GM15510 (cell line): Measurements from ENCODE around the gene SLC6A5.

Experiments
- POLR2A ChIP-seq: IDR thresholded peaks from 3 replicates; pipeline ENCODE4 v1.6.1; 2011; ENCODE audit warnings: borderline replicate concordance; ENCODE audit not compliant: insufficient read length; ENCODE audit errors: extremely low read depth

SLC6A5 gene

GRCh38 chr11:20609727-20610707 is 10.6 kb downstream of the SLC6A5 start:
- TF ChIP-seq POLR2A: no peak

GRCh38 chr11:20610825-20611224 is 11.4 kb downstream of the SLC6A5 start:
- no peak for TF ChIP-seq POLR2A

- no peak for TF ChIP-seq POLR2A
Observed at GRCh38 chr11:20611445-20611844, 12.0 kb downstream of the SLC6A5 start.

- no peak for TF ChIP-seq POLR2A
Observed at GRCh38 chr11:20611892-20612291, 12.5 kb downstream of the SLC6A5 start.

- no peak for TF ChIP-seq POLR2A
Observed at GRCh38 chr11:20612416-20612815, 13.0 kb downstream of the SLC6A5 start.

GRCh38 chr11:20616920-20617319 is 17.5 kb downstream of the SLC6A5 start:
- TF ChIP-seq POLR2A: no peak

- no peak for TF ChIP-seq POLR2A
Observed at GRCh38 chr11:20617346-20618005, 18.1 kb downstream of the SLC6A5 start.

DNA sequence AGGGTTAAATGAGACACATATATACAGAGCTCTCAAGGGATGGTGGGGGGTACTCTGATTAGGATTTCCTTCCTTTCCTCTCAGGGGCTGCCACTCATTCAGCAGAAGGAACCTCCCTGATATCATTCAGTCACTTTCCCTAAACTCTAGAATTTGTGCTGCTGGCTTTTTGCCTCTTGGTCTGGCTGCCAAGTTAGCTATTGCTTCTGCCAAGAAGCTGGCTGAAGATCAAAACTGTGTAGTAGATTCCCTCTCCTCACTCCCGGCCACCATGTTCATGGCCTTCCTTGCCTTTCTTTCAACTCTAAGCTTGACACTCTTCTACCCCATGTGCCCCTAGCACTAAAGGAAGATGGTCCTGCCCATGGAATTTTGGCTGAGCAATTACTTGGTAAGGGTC is 18.7 kb downstream of the SLC6A5 start:
- no peak for TF ChIP-seq POLR2A

GRCh38 chr11:20620988-20621387 is 21.6 kb downstream of the SLC6A5 start:
- TF ChIP-seq POLR2A: no peak

GRCh38 chr11:20621679-20622078 is 22.3 kb downstream of the SLC6A5 start:
- TF ChIP-seq POLR2A: no peak

GRCh38 chr11:20623252-20623651 is 23.8 kb downstream of the SLC6A5 start:
- TF ChIP-seq POLR2A: no peak

DNA sequence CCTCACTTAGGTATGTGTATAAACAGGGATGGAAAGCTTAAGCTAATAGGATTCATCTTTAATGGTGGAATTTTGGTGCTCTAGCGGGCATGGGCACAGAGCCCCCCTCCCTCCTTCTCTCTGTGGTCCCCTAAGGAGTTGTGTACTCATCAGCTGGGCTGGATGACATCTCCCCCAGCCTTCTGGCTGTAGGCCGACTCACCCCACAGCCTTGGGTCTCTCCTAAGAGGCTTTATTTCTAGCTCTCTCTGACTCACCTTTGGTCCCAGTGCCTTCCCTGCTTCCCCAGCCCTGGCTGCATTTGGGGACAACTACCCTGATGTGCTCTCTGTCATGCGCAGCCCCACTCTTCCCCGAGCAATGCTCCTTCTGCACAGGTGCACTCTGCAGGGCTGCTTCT is 26.9 kb downstream of the SLC6A5 start:
- TF ChIP-seq POLR2A: no peak

- no peak for TF ChIP-seq POLR2A
Observed at GRCh38 chr11:20627026-20627425, 27.6 kb downstream of the SLC6A5 start.

GRCh38 chr11:20627701-20628100 is 28.3 kb downstream of the SLC6A5 start:
- no peak for TF ChIP-seq POLR2A

- no peak for TF ChIP-seq POLR2A
Observed at GRCh38 chr11:20631519-20632168, 32.2 kb downstream of the SLC6A5 start.
